SK-N-SH (cell line): Measurements from ENCODE around the gene C12orf42.

ENCODE experiments used
- EP300 ChIP-seq, 2 experiments: IDR thresholded peaks; 2 replicates each; pipeline versions ENCODE4 v1.4.0 to v1.6.1; 2012; ENCODE audit warnings: borderline replicate concordance in 1 of 2, low read depth in 1 of 2, low read length in 1 of 2
- FOXM1 ChIP-seq: IDR thresholded peaks from 2 replicates; pipeline ENCODE4 v1.4.0; 2012; ENCODE audit warnings: low read depth, mild to moderate bottlenecking
- MAX ChIP-seq: IDR thresholded peaks from 2 replicates; pipeline ENCODE4 v1.4.0; 2012; ENCODE audit warnings: low read depth
- NFIC ChIP-seq: IDR thresholded peaks from 2 replicates; pipeline ENCODE4 v1.4.0; 2012; ENCODE audit warnings: borderline replicate concordance
- USF1 ChIP-seq: IDR thresholded peaks from 2 replicates; pipeline ENCODE4 v1.4.0; 2012; ENCODE audit warnings: low read depth, borderline replicate concordance
- TF ChIP-seq, protein P1 (sequence below): fragments of 200-600 bp; sonication (generic); IDR thresholded peaks from 2 replicates; pipeline ENCODE4 v1.6.1; 2017; ENCODE audit warnings: antibody characterized with exemption, mild to moderate bottlenecking, moderate library complexity

- TF ChIP-seq, protein P1, sequence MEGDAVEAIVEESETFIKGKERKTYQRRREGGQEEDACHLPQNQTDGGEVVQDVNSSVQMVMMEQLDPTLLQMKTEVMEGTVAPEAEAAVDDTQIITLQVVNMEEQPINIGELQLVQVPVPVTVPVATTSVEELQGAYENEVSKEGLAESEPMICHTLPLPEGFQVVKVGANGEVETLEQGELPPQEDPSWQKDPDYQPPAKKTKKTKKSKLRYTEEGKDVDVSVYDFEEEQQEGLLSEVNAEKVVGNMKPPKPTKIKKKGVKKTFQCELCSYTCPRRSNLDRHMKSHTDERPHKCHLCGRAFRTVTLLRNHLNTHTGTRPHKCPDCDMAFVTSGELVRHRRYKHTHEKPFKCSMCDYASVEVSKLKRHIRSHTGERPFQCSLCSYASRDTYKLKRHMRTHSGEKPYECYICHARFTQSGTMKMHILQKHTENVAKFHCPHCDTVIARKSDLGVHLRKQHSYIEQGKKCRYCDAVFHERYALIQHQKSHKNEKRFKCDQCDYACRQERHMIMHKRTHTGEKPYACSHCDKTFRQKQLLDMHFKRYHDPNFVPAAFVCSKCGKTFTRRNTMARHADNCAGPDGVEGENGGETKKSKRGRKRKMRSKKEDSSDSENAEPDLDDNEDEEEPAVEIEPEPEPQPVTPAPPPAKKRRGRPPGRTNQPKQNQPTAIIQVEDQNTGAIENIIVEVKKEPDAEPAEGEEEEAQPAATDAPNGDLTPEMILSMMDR, result no peak
- TF ChIP-seq FOXM1, result no peak
- no peak for TF ChIP-seq MAX
- TF ChIP-seq EP300 (IDR thresholded peaks at IDR 0.05; ENCODE audit: borderline replicate concordance in 1 of 2, low read depth in 1 of 2, low read length in 1 of 2), result no peak
- TF ChIP-seq USF1, result no peak
- TF ChIP-seq NFIC, result no peak
Measured at GRCh38 chr12:103368167-103368566, 127.6 kb downstream of the C12orf42 start.
